Myocyte (in vitro differentiated cells): Measurements from ENCODE around the gene ADGRD1. TPM values are rescaled to one million over a fixed set of nuclear protein-coding genes. Genes with fewer than 3 reads are reported as not detected.
A peak's percentile ranks its signal among the peaks of the same experiment; 100 is the strongest.

Source experiments
- DNase-seq: peaks from one replicate; pipeline ENCODE4 v3.0.0-alpha.2; 2012; ENCODE audit warnings: low read depth
- total RNA-seq: library from RNA; depleted of rRNA; stranded (reverse); fragments of >200 nt; gene quantifications from 2 replicates; pipeline ENCODE4 v1.2.3, GENCODE V29; 2014

ADGRD1 gene
- total RNA-seq, 1 donor from 2014 or later: 0.32 TPM

- no peak for DNase-seq
Measured at GRCh38 chr12:131085816-131086591, 132.3 kb downstream of the ADGRD1 start.

GRCh38 chr12:131087302-131087818, 133.7 kb downstream of the ADGRD1 start:
- DNase-seq: no peak

GRCh38 chr12:131087991-131088700, 134.4 kb downstream of the ADGRD1 start:
- DNase-seq: no peak

GRCh38 chr12:131088701-131089530, 135.2 kb downstream of the ADGRD1 start:
- DNase-seq: no peak

GRCh38 chr12:131089531-131090273, 136.0 kb downstream of the ADGRD1 start:
- no peak for DNase-seq

GRCh38 chr12:131090274-131091210, 136.8 kb downstream of the ADGRD1 start:
- no peak for DNase-seq

- DNase-seq: no peak
Measured at GRCh38 chr12:131091413-131091975, 137.8 kb downstream of the ADGRD1 start.

GRCh38 chr12:131091976-131092691, 138.4 kb downstream of the ADGRD1 start:
- DNase-seq: no peak

- DNase-seq: peak; percentile 59
Measured at GRCh38 chr12:131092901-131093603, 139.3 kb downstream of the ADGRD1 start.

- no peak for DNase-seq
Measured at GRCh38 chr12:131093604-131093955, 139.9 kb downstream of the ADGRD1 start.

- no peak for DNase-seq
Measured at GRCh38 chr12:131093971-131094830, 140.5 kb downstream of the ADGRD1 start.

- DNase-seq: no peak
Measured at GRCh38 chr12:131094831-131095805, 141.4 kb downstream of the ADGRD1 start.

- DNase-seq: no peak
Measured at GRCh38 chr12:131095826-131096680, 142.3 kb downstream of the ADGRD1 start.

GRCh38 chr12:131096681-131097181, 143.0 kb downstream of the ADGRD1 start:
- DNase-seq: no peak
